IPS-15b (cell line): ENCODE results near the gene ENOSF1.

Source experiments
- H3K27me3 ChIP-seq: one replicate; pipeline ENCODE4 v1.6.1; 2013; ENCODE audit warnings: low read length; ENCODE audit not compliant: control insufficient read depth, insufficient read depth
- H3K36me3 ChIP-seq: one replicate; pipeline ENCODE4 v1.6.1; 2013; ENCODE audit warnings: low read length; ENCODE audit not compliant: control insufficient read depth, insufficient read depth
- H3K4me1 ChIP-seq: one replicate; pipeline ENCODE4 v1.6.1; 2013; ENCODE audit warnings: mild to moderate bottlenecking, low read length; ENCODE audit not compliant: control insufficient read depth, insufficient read depth
- H3K4me3 ChIP-seq: one replicate; pipeline ENCODE4 v1.5.1; 2013; ENCODE audit warnings: low read depth, low read length
- H3K9ac ChIP-seq: one replicate; pipeline ENCODE4 v1.6.1; 2013; ENCODE audit warnings: low read depth, mild to moderate bottlenecking, low read length
- H3K9me3 ChIP-seq: one replicate; pipeline ENCODE4 v1.6.1; 2013; ENCODE audit warnings: mild to moderate bottlenecking, low read length; ENCODE audit not compliant: control insufficient read depth, insufficient read depth

ENOSF1 gene

GRCh38 chr18:668260-668659 lies 44.2 kb downstream of the ENOSF1 start:
- Histone ChIP-seq H3K4me3 (no peak overlapping the region), H3K27me3 (no peaks in the 10 kb centered on the region), H3K36me3 (peaks cover 23% of the 10 kb centered on the region), H3K9ac (no peak overlapping the region), H3K4me1 (no peaks in the 10 kb centered on the region), H3K9me3 (no peaks in the 10 kb centered on the region)

GRCh38 chr18:666628-667027 lies 45.8 kb downstream of the ENOSF1 start:
- Histone ChIP-seq H3K27me3 (no peaks in the 10 kb centered on the region), H3K9me3 (no peaks in the 10 kb centered on the region), H3K4me1 (no peaks in the 10 kb centered on the region), H3K36me3 (peaks cover 26% of the 10 kb centered on the region), H3K9ac (no peak overlapping the region), H3K4me3 (no peak overlapping the region)

- no peaks in the 10 kb centered on the region for H3K9me3 ChIP-seq
- no peak overlapping the region for H3K9ac ChIP-seq
- peaks cover 21% of the 10 kb centered on the region for H3K36me3 ChIP-seq
- no peak overlapping the region for H3K4me3 ChIP-seq
- no peaks in the 10 kb centered on the region for H3K4me1 ChIP-seq
- H3K27me3 ChIP-seq: no peaks in the 10 kb centered on the region
These were observed 46.3 kb downstream of the ENOSF1 start for GRCh38 chr18:666177-666576.

- H3K9me3 ChIP-seq: no peaks in the 10 kb centered on the region
These were observed 50.2 kb downstream of the ENOSF1 start for GRCh38 chr18:662197-662596.

GRCh38 chr18:659597-659996 lies 52.8 kb downstream of the ENOSF1 start:
- Histone ChIP-seq H3K4me3 (no peak overlapping the region), H3K27me3 (no peaks in the 10 kb centered on the region), H3K4me1 (peaks cover 2% of the 10 kb centered on the region), H3K9ac (no peak overlapping the region), H3K9me3 (no peaks in the 10 kb centered on the region), H3K36me3 (peaks cover 14% of the 10 kb centered on the region)

More at GRCh38 chr18:662197-662596, 50.2 kb downstream of the ENOSF1 start:
- H3K4me1 ChIP-seq: no peaks in the 10 kb centered on the region
- no peak overlapping the region for H3K9ac ChIP-seq
- H3K4me3 ChIP-seq: no peak overlapping the region
- H3K27me3 ChIP-seq: no peaks in the 10 kb centered on the region
- peaks cover 14% of the 10 kb centered on the region for H3K36me3 ChIP-seq

- Histone ChIP-seq H3K4me1 (peaks cover 2% of the 10 kb centered on the region), H3K27me3 (no peaks in the 10 kb centered on the region), H3K9me3 (no peaks in the 10 kb centered on the region), H3K4me3 (peak overlapping the region; percentile 85), H3K36me3 (peaks cover 14% of the 10 kb centered on the region), H3K9ac (no peak overlapping the region)
These were observed 53.4 kb downstream of the ENOSF1 start for GRCh38 chr18:658947-659533.

GRCh38 chr18:658001-658946 lies 54.2 kb downstream of the ENOSF1 start:
- Histone ChIP-seq H3K4me3 (peak overlapping the region; percentile 85), H3K27me3 (no peaks in the 10 kb centered on the region), H3K36me3 (peaks cover 14% of the 10 kb centered on the region), H3K4me1 (peaks cover 2% of the 10 kb centered on the region), H3K9me3 (no peaks in the 10 kb centered on the region), H3K9ac (peak overlapping the region; percentile 87)

- H3K4me1 ChIP-seq: peaks cover 2% of the 10 kb centered on the region
These were observed 55.0 kb downstream of the ENOSF1 start, which contains the start of gene TYMS for GRCh38 chr18:657311-658000. TSS of gene TYMS (plus strand) at chr18:657653. CDS start at chr18:657743, 90 bp downstream.

GRCh38 chr18:655445-655844 lies 57.0 kb downstream of the ENOSF1 start:
- no peaks in the 10 kb centered on the region for H3K27me3 ChIP-seq
- H3K9me3 ChIP-seq: no peaks in the 10 kb centered on the region
- H3K9ac ChIP-seq: no peak overlapping the region
- no peak overlapping the region for H3K4me3 ChIP-seq
- H3K4me1 ChIP-seq: peaks cover 2% of the 10 kb centered on the region
- peaks cover 11% of the 10 kb centered on the region for H3K36me3 ChIP-seq

More at GRCh38 chr18:657311-658000, 55.0 kb downstream of the ENOSF1 start, which contains the start of gene TYMS:
- H3K4me3 ChIP-seq: peak within 1 kb of the TSS; percentile 85
- H3K36me3 ChIP-seq: peaks cover 14% of the 10 kb centered on the region
- H3K9me3 ChIP-seq: no peaks in the 10 kb centered on the region
- no peaks in the 10 kb centered on the region for H3K27me3 ChIP-seq
- H3K9ac ChIP-seq: peak within 1 kb of the TSS; percentile 87

GRCh38 chr18:654601-655000 lies 57.8 kb downstream of the ENOSF1 start:
- Histone ChIP-seq H3K4me1 (peaks cover 2% of the 10 kb centered on the region), H3K9ac (no peak overlapping the region), H3K27me3 (no peaks in the 10 kb centered on the region), H3K36me3 (peaks cover 4% of the 10 kb centered on the region), H3K4me3 (no peak overlapping the region), H3K9me3 (no peaks in the 10 kb centered on the region)

- Histone ChIP-seq H3K27me3 (no peaks in the 10 kb centered on the region), H3K4me1 (peaks cover 2% of the 10 kb centered on the region), H3K4me3 (no peak overlapping the region), H3K36me3 (peaks cover 4% of the 10 kb centered on the region), H3K9me3 (no peaks in the 10 kb centered on the region), H3K9ac (no peak overlapping the region)
These were observed 58.9 kb downstream of the ENOSF1 start for GRCh38 chr18:653512-653911.
